ENCODE data around the gene RNU4-1. TPM values are rescaled to one million over a fixed set of nuclear protein-coding genes. Genes with fewer than 3 reads are reported as not detected.

RNU4-1 gene
- total RNA-seq, 1 donor from 2014 or later, result 2,477 TPM

DNA sequence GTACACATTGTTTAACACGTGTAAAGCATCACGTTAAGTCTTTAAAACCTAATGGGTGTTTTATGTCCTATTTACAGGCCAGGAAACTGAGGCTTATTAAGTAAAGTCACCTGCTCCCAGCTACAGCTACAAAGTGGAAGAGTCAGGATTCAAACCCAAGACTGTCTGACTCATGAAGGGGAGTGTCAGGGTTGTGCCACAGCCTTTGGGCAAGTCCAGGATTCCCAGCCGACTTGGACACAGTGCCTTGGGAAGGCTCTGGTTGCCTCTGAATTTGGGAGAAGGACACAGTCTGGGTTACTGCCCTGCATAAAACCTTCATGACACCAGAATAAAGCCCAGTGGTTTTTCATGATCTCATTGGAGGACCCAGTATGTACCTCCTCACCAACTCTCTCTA is 8.7 kb downstream of the RNU4-1 start:
- intact Hi-C loops (cut with DNase I), result no loop called here
- ATAC-seq, result no peak
- no peak for DNase-seq
- no peaks in the 10 kb centered on the region for H3K36me3 ChIP-seq
- H3K9me3 ChIP-seq, result no peaks in the 10 kb centered on the region
- H3K27ac ChIP-seq, result no peak overlapping the region
- TF ChIP-seq, protein P1, sequence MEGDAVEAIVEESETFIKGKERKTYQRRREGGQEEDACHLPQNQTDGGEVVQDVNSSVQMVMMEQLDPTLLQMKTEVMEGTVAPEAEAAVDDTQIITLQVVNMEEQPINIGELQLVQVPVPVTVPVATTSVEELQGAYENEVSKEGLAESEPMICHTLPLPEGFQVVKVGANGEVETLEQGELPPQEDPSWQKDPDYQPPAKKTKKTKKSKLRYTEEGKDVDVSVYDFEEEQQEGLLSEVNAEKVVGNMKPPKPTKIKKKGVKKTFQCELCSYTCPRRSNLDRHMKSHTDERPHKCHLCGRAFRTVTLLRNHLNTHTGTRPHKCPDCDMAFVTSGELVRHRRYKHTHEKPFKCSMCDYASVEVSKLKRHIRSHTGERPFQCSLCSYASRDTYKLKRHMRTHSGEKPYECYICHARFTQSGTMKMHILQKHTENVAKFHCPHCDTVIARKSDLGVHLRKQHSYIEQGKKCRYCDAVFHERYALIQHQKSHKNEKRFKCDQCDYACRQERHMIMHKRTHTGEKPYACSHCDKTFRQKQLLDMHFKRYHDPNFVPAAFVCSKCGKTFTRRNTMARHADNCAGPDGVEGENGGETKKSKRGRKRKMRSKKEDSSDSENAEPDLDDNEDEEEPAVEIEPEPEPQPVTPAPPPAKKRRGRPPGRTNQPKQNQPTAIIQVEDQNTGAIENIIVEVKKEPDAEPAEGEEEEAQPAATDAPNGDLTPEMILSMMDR (IDR thresholded peaks at IDR 0.05), result no peak
- no peak overlapping the region for H3K4me3 ChIP-seq
- no peaks in the 10 kb centered on the region for H3K27me3 ChIP-seq
- H3K4me1 ChIP-seq, result no peaks in the 10 kb centered on the region

DNA sequence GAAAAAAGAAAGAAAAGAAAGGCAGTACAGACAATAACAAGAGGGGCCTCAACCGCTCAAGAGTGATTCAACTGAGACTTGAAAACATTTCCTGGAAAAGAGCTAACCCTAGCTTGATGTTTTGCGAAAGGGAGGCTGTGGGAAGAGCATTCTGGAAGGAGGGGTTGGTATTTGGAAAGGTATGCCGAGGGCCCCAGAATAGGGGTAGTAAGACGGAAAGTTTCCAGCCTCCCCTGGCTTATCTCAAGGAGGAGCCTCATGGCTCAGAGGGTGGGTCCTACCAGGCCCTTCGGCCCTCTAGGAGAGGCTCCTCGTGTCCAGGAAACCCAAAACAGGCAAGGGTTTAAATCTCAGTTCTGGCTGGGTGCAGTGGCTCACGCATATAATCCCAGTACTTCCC is 9.7 kb downstream of the RNU4-1 start:
- DNase-seq, result no peak
- Histone ChIP-seq H3K27ac (no peak overlapping the region), H3K27me3 (no peaks in the 10 kb centered on the region), H3K4me1 (no peaks in the 10 kb centered on the region), H3K9me3 (no peaks in the 10 kb centered on the region), H3K4me3 (no peak overlapping the region), H3K36me3 (no peaks in the 10 kb centered on the region)
- intact Hi-C loops (cut with DNase I), result no loop called here
- peak; percentile 85 for ATAC-seq
- TF ChIP-seq, protein P1 (IDR thresholded peaks at IDR 0.05), result no peak

DNA sequence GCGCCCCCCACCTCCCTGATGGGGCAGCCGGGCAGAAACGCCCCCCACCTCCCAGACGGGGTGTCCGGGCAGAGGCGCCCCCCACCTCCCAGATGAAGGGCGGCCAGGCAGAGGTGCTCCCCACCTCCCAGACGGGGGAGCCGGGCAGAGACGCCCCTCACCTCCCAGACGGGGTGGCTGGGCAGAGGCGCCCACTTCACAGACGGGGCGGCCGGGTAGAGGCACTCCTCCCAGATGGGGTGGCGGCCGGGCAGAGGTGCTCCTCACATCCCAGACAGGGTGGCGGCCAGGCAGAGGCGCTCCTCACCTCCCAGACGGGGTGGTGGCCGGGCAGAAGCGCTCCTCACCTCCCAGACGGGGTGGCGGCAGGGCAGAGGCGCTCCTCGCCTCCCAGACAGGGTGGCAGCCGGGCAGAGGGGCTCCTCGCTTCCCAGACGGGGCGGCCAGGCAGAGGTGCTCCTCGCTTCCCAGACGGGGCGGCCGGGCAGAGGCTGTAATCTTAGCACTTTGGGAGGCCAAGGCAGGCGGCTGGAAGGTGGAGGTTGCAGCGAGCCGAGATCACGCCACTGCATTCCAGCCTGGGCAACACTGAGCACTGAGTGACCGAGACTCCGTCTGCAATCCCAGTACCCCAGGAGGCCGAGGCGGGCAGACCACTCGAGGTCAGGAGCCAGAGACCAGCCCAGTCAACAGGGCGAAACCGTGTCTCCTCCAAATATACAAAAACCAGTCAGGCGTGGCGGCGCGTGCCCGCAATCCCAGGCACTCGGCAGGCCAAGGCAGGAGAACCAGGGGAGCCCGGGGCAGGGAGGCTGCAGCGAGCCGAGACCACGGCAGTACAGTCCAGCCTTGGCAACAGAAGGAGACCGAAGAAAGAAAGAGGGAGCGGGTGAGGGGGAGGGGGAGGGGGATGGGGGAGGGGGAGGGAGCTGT is 14.6 kb downstream of the RNU4-1 start:
- ATAC-seq, result no peak

DNA sequence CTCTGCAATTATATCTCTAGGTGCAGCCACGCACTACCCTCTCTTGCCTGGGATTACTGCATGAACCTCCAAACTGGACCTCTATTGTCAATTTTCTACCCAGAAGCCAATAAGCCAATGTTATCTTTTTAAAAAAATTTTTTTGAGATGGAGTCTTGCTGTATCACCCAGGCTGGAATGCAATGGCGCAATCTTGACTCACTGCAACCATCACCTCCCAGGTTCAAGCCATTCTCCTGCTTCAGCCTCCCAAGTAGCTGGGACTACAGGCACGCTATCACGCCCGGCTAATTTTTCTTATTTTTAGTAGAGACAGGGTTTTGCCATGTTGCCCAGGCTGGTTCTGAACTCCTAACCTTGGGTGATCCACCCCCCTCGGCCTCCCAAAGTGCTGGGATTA is 16.3 kb downstream of the RNU4-1 start:
- TF ChIP-seq, protein P1 (IDR thresholded peaks at IDR 0.05), result no peak
- intact Hi-C loops (cut with DNase I), result no loop called here
- Histone ChIP-seq H3K4me3 (no peak overlapping the region), H3K27me3 (no peaks in the 10 kb centered on the region), H3K36me3 (no peaks in the 10 kb centered on the region), H3K4me1 (no peaks in the 10 kb centered on the region), H3K27ac (no peak overlapping the region), H3K9me3 (no peaks in the 10 kb centered on the region)
- DNase-seq (no peak), ATAC-seq (no peak)

More for the DNA sequence above, 14.6 kb downstream of the RNU4-1 start:
- DNase-seq, result no peak
- TF ChIP-seq, protein P1 (IDR thresholded peaks at IDR 0.05), result no peak
- H3K27me3 ChIP-seq, result no peaks in the 10 kb centered on the region
- no peaks in the 10 kb centered on the region for H3K36me3 ChIP-seq
- intact Hi-C loops (cut with DNase I), result no loop called here
- H3K27ac ChIP-seq, result no peak overlapping the region
- no peaks in the 10 kb centered on the region for H3K4me1 ChIP-seq
- H3K9me3 ChIP-seq, result no peaks in the 10 kb centered on the region
- H3K4me3 ChIP-seq, result no peak overlapping the region

DNA sequence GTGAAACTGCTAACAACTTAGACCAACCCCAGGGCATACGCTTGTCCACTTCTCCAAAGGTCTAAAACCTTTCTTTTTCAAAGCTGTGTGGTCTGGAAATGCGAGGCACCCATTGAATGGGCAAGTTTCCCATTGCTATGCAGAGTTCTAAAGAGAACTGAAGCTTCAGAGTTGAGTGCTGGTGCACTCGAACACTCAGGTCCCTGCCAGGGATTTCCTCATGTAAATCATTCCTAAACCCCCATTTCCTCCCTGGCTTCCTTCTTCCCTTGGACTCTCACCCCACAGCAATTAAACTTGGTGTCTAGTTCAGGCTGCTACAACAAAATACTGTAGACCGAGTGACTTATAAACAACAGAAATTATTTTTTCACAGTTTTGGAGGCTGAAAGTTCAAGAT is 25.3 kb downstream of the RNU4-1 start:
- ATAC-seq (peak; percentile 11), DNase-seq (no peak)
- Histone ChIP-seq H3K9me3 (no peaks in the 10 kb centered on the region), H3K27ac (peak overlapping the region; percentile 32), H3K27me3 (no peaks in the 10 kb centered on the region), H3K4me1 (peaks cover 30% of the 10 kb centered on the region), H3K4me3 (no peak overlapping the region), H3K36me3 (no peaks in the 10 kb centered on the region)
- intact Hi-C loops (cut with DNase I), result loop anchor here (5.0 kb wide), 1 partner anchor 40 kb away; no protein-coding TSS in a partner anchor
- TF ChIP-seq, protein P1 (IDR thresholded peaks at IDR 0.05), result no peak

Measured in upper lobe of right lung (tissue), 1 donor.